Neural progenitor cell (in vitro differentiated cells): ENCODE data around the gene TUG1. TPM values are rescaled to one million over a fixed set of nuclear protein-coding genes. Genes with fewer than 3 reads are reported as not detected.

Experiments used
- DNase-seq: peaks from one replicate; pipeline ENCODE4 v3.0.0-alpha.2; 2016; ENCODE audit warnings: low spot score
- H2AFZ ChIP-seq: fragments of 200-600 bp; sonication (generic); replicated peaks from 2 replicates; pipeline ENCODE4 v1.6.1; 2016; ENCODE audit warnings: antibody characterized with exemption
- H3F3A ChIP-seq: fragments of 200-600 bp; sonication (generic); 2 replicates; pipeline ENCODE4 v1.6.1; 2016; ENCODE audit warnings: antibody characterized with exemption, low read depth
- H3K27ac ChIP-seq: fragments of 200-600 bp; sonication (generic); 2 replicates; pipeline ENCODE4 v1.5.1; 2016; ENCODE audit warnings: mild to moderate bottlenecking
- H3K27me3 ChIP-seq: fragments of 200-600 bp; sonication (generic); 2 replicates; pipeline ENCODE4 v1.6.1; 2016; ENCODE audit warnings: mild to moderate bottlenecking, moderate library complexity
- H3K36me3 ChIP-seq: fragments of 200-600 bp; sonication (generic); 2 replicates; pipeline ENCODE4 v1.5.1; 2016
- H3K4me1 ChIP-seq: fragments of 200-600 bp; sonication (generic); 2 replicates; pipeline ENCODE4 v1.6.1; 2016; ENCODE audit warnings: mixed run types
- H3K4me2 ChIP-seq: fragments of 200-600 bp; sonication (generic); 2 replicates; pipeline ENCODE4 v1.6.1; 2016
- H3K4me3 ChIP-seq: fragments of 200-600 bp; sonication (generic); 2 replicates; pipeline ENCODE4 v1.5.1; 2016
- H3K79me2 ChIP-seq: fragments of 200-600 bp; sonication (generic); 2 replicates; pipeline ENCODE4 v1.6.1; 2016; ENCODE audit warnings: low read depth
- H3K9ac ChIP-seq: fragments of 200-600 bp; sonication (generic); 2 replicates; pipeline ENCODE4 v1.6.1; 2016
- H3K9me3 ChIP-seq: fragments of 200-600 bp; sonication (generic); 2 replicates; pipeline ENCODE4 v1.5.1; 2016; ENCODE audit warnings: low read depth
- H4K20me1 ChIP-seq: fragments of 200-600 bp; sonication (generic); 2 replicates; pipeline ENCODE4 v1.6.1; 2016; ENCODE audit warnings: low read depth
- H3K27ac Mint-ChIP-seq: 3 replicates; pipeline ENCODE4 v1.8.0; 2021; ENCODE audit warnings: mixed read lengths
- H3K27me3 Mint-ChIP-seq: 2 replicates; pipeline ENCODE4 v1.8.0; 2022; ENCODE audit warnings: low read depth, mild to moderate bottlenecking, inconsistent platforms, moderate library complexity, mixed read lengths; ENCODE audit not compliant: insufficient read depth
- H3K36me3 Mint-ChIP-seq: 3 replicates; pipeline ENCODE4 v1.8.0; 2021; ENCODE audit warnings: mixed read lengths
- H3K4me1 Mint-ChIP-seq: 3 replicates; pipeline ENCODE4 v1.8.0; 2021; ENCODE audit warnings: mixed read lengths
- H3K4me3 Mint-ChIP-seq: 3 replicates; pipeline ENCODE4 v1.8.0; 2021; ENCODE audit warnings: mild to moderate bottlenecking, moderate library complexity, mixed read lengths
- H3K9me3 Mint-ChIP-seq: 3 replicates; pipeline ENCODE4 v1.8.0; 2020; ENCODE audit warnings: mixed read lengths
- EZH2 ChIP-seq: fragments of 200-600 bp; sonication (generic); IDR thresholded peaks from 2 replicates; pipeline ENCODE4 v1.6.1; 2017; ENCODE audit warnings: antibody characterized with exemption, mild to moderate bottlenecking, moderate library complexity
- EZH2phosphoT487 ChIP-seq: fragments of 200-600 bp; sonication (generic); IDR thresholded peaks from 2 replicates; pipeline ENCODE4 v1.6.1; 2017; ENCODE audit warnings: antibody characterized with exemption
- total RNA-seq: library from RNA; depleted of rRNA; stranded (reverse); fragments of >200 nt; gene quantifications from 2 replicates; pipeline ENCODE4 v1.2.3, GENCODE V29; 2015; ENCODE audit warnings: low replicate concordance
- TF ChIP-seq, protein P1 (sequence below): fragments of 200-600 bp; sonication (generic); IDR thresholded peaks from 2 replicates; pipeline ENCODE4 v1.5.1; 2017; ENCODE audit warnings: antibody characterized with exemption, mild to moderate bottlenecking

The TUG1 gene
- total RNA-seq, 1 donor from 2014 or later, result 136 TPM

DNA sequence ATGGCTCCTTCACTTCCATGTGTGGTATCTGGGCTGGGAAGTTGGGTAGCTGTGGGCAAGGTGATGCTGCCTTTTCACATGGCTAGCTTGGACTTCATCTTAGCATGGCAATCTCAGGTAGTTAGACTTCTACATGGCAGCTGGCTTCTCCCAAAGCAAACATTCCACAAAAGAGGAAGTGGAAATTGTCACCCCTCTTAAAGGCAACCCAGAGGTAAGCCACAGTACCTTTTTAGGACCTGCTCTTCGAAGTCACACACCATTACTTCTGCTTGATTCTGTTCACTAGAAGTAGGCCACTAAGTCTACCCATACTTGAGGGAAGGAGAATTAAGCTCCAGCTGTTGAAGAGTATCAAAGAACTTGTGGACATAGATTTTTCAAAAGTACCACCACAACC, 25.9 kb downstream of the TUG1 start:
- H3K27me3 Mint-ChIP-seq, result peaks cover 6% of the 10 kb centered on the region
- peaks cover 43% of the 10 kb centered on the region for H3K9me3 Mint-ChIP-seq
- H2AFZ ChIP-seq, result no peak overlapping the region
- no peak overlapping the region for H3K4me2 ChIP-seq
- no peaks in the 10 kb centered on the region for H3K4me1 Mint-ChIP-seq
- no peaks in the 10 kb centered on the region for H4K20me1 ChIP-seq
- no peak overlapping the region for H3K9ac ChIP-seq
- no peak for TF ChIP-seq EZH2
- TF ChIP-seq EZH2phosphoT487, result no peak
- TF ChIP-seq, protein P1, sequence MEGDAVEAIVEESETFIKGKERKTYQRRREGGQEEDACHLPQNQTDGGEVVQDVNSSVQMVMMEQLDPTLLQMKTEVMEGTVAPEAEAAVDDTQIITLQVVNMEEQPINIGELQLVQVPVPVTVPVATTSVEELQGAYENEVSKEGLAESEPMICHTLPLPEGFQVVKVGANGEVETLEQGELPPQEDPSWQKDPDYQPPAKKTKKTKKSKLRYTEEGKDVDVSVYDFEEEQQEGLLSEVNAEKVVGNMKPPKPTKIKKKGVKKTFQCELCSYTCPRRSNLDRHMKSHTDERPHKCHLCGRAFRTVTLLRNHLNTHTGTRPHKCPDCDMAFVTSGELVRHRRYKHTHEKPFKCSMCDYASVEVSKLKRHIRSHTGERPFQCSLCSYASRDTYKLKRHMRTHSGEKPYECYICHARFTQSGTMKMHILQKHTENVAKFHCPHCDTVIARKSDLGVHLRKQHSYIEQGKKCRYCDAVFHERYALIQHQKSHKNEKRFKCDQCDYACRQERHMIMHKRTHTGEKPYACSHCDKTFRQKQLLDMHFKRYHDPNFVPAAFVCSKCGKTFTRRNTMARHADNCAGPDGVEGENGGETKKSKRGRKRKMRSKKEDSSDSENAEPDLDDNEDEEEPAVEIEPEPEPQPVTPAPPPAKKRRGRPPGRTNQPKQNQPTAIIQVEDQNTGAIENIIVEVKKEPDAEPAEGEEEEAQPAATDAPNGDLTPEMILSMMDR, result no peak
- no peak overlapping the region for H3K4me3 Mint-ChIP-seq
- no peak overlapping the region for H3K27ac ChIP-seq
- no peaks in the 10 kb centered on the region for H3F3A ChIP-seq
- H3K79me2 ChIP-seq, result no peaks in the 10 kb centered on the region
- H3K36me3 Mint-ChIP-seq, result peaks cover 20% of the 10 kb centered on the region
- H3K4me3 ChIP-seq, result no peak overlapping the region
- H3K9me3 ChIP-seq, result no peaks in the 10 kb centered on the region
- H3K27ac Mint-ChIP-seq, result no peak overlapping the region
- no peaks in the 10 kb centered on the region for H3K36me3 ChIP-seq
- no peaks in the 10 kb centered on the region for H3K4me1 ChIP-seq
- no peak for DNase-seq
- H3K27me3 ChIP-seq, result no peaks in the 10 kb centered on the region

DNA sequence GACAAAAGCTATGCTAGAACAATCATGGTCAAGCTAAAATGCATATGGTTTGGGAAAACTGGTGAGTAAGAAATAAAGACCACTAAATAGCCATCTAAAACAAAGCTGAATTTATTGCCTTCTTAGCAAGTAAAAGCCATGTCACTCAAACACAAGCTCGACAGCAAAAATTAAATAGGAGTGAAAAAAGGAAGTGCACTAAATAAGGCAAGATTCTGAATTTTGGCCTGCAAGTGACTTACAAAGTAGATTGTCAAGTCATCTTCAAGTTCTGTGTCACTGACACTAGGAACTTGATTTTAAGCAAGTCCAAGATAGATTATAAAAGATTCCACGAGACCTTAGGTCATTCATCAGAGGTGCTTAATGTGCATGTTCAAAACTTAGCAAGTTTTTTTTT, 27.4 kb downstream of the TUG1 start:
- H3K27ac ChIP-seq, result no peak overlapping the region
- H3K27me3 Mint-ChIP-seq, result peaks cover 4% of the 10 kb centered on the region
- H3K36me3 ChIP-seq, result no peaks in the 10 kb centered on the region
- H3K9me3 ChIP-seq, result no peaks in the 10 kb centered on the region
- no peak overlapping the region for H2AFZ ChIP-seq
- DNase-seq, result no peak
- H3K9ac ChIP-seq, result no peak overlapping the region
- no peak overlapping the region for H3K4me3 Mint-ChIP-seq
- H3K4me1 Mint-ChIP-seq, result no peaks in the 10 kb centered on the region
- H3F3A ChIP-seq, result no peaks in the 10 kb centered on the region
- H3K36me3 Mint-ChIP-seq, result peaks cover 13% of the 10 kb centered on the region
- peaks cover 31% of the 10 kb centered on the region for H3K9me3 Mint-ChIP-seq
- H3K27ac Mint-ChIP-seq, result no peak overlapping the region
- H3K4me3 ChIP-seq, result no peak overlapping the region
- H3K79me2 ChIP-seq, result no peaks in the 10 kb centered on the region
- H3K4me1 ChIP-seq, result no peaks in the 10 kb centered on the region
- H4K20me1 ChIP-seq, result no peaks in the 10 kb centered on the region
- H3K27me3 ChIP-seq, result no peaks in the 10 kb centered on the region
- no peak for TF ChIP-seq EZH2phosphoT487
- TF ChIP-seq, protein P1, result no peak
- TF ChIP-seq EZH2, result no peak
- no peak overlapping the region for H3K4me2 ChIP-seq

DNA sequence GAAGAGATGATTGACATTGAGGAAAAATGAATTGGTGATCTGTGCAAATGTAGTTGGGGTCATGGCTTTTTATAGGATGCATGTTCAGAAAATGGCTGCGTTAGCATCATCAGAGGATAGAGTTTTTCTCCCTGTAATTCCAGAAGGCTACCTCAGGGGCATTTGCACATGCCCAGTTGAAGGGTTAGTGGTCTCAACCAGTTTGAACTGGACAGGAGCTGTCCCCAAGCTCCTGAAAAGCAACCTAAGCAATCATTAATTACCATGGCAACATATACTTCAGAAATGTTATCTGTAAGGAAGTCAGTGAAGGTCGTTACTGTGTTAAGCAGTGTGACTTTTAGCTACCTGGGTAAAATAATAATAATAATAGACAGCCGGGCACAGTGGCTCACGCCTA, 29.3 kb downstream of the TUG1 start:
- Histone ChIP-seq H3K27ac (no peak overlapping the region), H3K9me3 (no peaks in the 10 kb centered on the region), H3K36me3 (no peaks in the 10 kb centered on the region), H3K4me1 (no peaks in the 10 kb centered on the region), H3F3A (no peaks in the 10 kb centered on the region), H4K20me1 (no peaks in the 10 kb centered on the region), H3K4me2 (no peak overlapping the region), H3K4me3 (no peak overlapping the region), H3K27me3 (no peaks in the 10 kb centered on the region), H2AFZ (no peak overlapping the region), H3K9ac (no peak overlapping the region), H3K79me2 (no peaks in the 10 kb centered on the region)
- no peak for TF ChIP-seq EZH2phosphoT487
- TF ChIP-seq EZH2, result no peak
- TF ChIP-seq, protein P1, result no peak
- peak overlapping the region; percentile 73 for H3K27ac Mint-ChIP-seq
- H3K4me3 Mint-ChIP-seq, result no peak overlapping the region
- peaks cover 34% of the 10 kb centered on the region for H3K9me3 Mint-ChIP-seq
- peaks cover 8% of the 10 kb centered on the region for H3K36me3 Mint-ChIP-seq
- no peaks in the 10 kb centered on the region for H3K4me1 Mint-ChIP-seq
- peaks cover 2% of the 10 kb centered on the region for H3K27me3 Mint-ChIP-seq
- no peak for DNase-seq
